Body of pancreas (tissue), 4 donors: ENCODE results near the gene PTK7.

Experiments
- CTCF ChIP-seq, 7 experiments: fragments of 450-650 bp in 4 of 7; fragments of 200-600 bp in 3 of 7; sonication (generic) in 3 of 7; IDR thresholded peaks; one replicate each; pipeline ENCODE4 v1.5.1; 2016 to 2019; ENCODE audit warnings: antibody characterized with exemption in 7 of 7
- POLR2A ChIP-seq, 3 donors: fragments of 450-650 bp; IDR thresholded peaks; one replicate each; pipeline ENCODE4 v1.6.1; 2016; ENCODE audit warnings: antibody characterized with exemption in 3 of 3, mild to moderate bottlenecking in 2 of 3

DNA sequence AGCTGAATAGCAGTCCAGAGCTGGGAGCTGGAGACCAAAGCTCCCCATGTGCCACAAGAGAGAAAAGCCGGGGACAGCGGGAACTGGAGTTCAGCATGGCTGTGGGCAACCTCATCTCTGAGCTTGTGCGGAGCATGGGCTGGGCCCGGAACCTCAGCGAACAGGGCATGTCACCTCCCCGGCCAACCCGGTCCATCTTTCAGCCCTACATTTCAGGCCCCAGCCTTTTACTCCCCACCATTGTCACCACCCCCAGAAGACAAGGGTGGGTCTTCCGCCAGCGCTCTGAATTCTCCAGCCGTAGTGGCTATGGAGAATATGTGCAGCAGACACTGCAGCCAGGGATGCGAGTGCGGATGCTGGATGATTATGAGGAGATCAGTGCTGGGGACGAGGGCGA is 109.9 kb downstream of the PTK7 start:
- TF ChIP-seq CTCF (IDR thresholded peaks at IDR 0.05) = no peak
- no peak for TF ChIP-seq POLR2A (IDR thresholded peaks at IDR 0.05)
